NCI-H128 (cell line): ENCODE results near the gene RPS8.
"Not testable (repeated sequence)": the region's sequence is repeated elsewhere in the genome, so short reads cannot be mapped to it uniquely, and the experiment has no call there.

ENCODE experiments used
- DNase-seq: peaks from one replicate; lab custom pipeline; 2025; ENCODE audit not compliant: unreplicated experiment; lab: John Stamatoyannopoulos, UW

Gene RPS8

DNA sequence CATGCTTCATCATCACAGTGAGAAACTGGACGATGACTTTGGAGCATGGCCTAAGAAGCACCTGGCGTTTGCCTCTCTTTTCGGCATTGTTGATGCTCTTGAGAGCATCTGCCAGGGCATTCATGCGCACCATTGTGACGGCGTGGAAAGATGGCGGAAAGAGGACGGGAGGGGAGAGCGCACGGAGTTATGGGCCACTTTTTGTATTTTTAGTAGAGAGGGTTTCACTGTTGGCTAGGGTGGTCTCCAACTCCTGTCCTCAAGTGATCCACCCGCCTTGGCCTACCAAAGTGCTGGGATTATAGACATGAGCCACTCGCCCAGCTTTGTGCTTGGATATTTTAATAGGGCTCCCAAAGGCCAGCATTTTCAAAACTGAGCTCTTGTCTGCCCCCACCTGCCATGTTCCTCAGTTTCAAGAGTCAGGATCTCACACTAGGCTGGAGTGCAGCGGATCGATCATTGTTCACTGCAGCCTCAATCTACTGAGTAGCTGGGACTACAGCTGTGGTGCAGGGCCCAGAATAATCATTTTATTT, 5.3 kb downstream of the RPS8 start:
- no peak for DNase-seq

DNA sequence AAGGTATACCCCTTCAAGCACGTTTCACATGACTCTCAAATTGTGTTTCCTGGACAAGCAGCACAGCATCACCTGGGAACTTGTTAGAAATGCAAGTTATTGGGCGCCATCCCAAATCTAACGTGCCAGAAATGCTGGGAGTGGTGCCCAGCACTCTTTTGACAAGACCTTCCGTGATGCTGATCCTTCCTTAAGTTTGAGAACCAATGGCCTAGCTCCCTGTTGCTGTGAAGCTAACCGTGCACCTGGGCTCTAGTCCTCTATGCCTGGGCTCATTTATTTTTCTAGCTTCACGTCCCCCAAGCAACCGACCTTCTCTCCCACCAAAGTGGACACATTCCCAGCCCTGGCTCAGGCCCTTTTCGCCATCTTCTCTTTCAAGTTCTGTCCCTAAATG, 8.4 kb downstream of the RPS8 start:
- DNase-seq: no peak

DNA sequence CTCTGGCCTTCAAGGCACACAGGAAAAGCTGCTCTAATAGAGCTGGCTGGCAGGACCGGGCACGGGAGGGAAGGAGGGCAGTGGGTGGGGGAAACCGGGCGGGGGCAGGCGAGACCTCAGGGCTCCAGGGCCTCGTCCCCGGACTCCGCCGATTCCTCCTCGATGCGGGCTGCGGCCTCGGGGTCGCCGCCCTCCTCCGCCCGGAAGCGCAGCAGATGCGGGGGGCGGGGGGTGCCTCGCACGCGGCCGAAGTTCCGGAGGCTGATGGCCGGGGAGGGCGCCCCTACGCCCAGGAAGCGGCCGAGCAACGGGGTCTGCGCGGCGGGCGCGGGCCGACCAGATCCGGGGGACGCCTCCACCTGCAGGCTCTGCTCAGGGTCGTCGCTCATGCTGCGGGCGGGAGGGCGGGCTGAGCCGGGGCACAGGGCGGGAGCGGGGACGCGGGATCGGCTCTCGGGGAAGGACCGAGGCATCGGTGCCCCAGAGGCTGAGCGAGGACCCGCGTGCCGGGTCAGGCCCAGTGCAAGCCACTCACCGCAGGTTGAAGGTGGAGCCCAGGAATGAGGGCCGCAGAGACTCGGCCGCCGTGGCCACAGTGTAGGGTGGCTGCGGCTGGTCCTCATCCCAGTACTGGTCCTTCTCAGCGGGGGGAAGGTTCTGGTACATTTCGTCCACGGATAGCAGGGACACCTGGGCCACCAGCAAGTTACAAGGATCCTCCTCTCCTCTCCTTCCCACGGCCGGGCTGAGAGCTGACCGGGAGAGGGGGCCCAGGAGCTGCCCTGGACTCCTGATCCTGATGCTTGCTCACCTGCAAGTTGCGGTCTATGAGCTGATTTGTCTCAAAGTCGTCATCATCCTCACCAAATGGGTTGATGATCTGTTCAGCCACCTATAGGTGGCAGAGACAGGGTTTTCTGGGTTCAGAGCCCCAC, 9.0 kb downstream of the RPS8 start:
- DNase-seq: no peak

DNA sequence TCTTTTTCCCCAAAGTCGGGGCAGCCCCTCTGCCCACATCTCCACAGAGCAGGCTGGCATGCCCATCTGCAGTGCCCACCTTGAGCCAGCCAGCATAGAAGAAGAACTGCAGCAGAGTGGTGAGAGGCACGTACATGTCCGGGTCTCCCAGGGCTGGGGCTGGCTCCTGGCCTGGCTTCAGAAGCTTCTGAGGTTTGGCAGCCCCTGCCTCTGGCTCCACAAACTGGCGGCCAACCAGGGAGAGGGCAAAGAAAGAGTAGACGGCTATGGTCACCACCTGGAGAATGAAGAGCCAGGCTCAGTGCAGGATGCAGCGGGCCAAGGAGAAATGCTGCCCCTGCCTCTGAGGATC, 9.7 kb downstream of the RPS8 start:
- no peak for DNase-seq

DNA sequence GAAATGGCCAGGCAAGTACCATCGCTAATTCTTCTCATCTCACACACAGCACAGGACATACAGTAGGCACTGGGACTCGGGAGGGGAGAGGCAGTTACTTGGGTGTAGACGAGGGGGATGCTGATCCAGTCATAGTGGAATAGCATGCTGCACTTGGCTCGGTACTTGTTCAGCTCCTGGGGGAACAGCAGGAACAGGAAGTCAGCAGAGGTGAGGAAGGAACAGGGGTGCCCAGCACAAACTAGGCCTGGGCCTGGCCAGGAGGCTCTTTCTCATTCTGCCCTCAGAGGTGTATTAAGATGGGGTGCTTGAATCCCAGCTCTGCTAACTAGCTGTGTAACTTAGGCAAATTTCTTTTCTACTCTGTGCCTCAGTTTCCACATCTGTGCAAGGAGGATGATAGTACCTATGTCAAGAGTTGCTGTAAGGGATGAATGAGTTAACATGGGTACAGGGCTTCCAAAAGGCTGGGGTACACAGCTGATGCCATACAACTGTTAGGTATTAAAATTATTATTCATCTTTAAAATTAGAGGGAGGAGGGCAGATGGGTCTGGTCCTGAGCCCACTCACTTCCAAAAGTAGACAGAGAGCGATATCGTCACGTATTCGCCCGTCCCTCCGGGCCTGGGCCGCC, 10.3 kb downstream of the RPS8 start:
- DNase-seq: no peak

DNA sequence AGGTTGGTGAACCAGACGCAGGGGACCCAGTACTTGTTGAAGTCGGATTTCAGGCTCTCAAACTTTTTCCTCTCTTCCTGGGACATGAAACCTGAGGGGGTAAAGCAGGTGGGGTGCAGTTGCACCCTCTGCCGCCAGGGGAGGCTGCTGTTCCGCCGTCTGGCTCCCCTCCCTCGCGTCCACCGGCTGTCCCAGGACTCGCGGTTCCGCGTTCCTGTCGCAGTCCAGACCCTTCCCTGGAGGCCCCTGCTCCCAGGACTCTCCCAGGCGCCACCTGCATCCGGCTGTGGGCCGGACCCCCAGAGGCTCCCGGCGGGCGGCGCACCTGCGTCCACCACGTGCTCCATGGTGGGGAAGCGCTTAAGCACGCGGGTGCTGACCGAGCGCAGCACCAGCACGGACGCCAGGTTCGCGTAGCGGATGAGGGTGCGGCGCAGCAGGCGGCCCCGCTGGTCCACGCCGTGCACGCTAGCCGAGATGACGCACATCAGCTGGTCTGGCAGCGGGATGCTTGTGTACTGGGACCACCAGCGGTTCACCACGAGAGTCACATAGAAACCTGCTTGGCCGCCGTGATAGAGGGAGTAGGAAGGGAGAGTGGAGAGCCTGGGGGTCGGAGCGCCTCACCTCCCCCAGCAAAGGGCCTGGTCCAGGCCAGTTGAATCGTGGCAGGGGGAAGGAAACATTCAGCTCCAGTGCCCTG, 10.9 kb downstream of the RPS8 start:
- no peak for DNase-seq

DNA sequence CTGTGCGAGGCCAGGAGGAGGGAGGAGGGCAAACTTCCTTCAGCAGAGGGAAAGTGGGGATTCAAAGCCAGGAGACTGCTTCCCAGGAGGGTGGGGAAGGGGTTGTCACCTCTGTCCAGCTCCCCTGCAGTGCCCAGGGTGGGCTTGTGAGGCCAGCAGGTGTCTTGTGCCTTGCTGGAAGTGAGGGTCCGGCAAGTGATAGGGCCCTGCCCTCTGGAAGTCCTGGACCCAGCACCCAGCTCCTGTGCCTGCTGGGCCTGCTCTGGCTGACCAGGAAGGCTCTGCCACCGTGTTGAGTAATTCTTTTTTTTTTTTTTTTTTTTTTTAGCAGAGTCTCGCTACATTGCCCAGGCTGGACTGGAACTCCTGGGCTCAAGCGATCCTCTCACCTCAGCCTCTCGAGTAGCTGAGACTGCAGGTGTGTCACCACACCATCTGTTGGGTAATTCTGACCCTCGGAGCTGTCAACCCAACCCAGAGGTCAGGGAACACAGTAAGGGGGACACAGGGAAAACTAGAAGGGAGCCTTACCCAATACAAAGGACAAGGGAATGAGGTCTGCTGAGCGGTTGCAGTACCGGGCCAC, 11.6 kb downstream of the RPS8 start:
- no peak for DNase-seq

DNA sequence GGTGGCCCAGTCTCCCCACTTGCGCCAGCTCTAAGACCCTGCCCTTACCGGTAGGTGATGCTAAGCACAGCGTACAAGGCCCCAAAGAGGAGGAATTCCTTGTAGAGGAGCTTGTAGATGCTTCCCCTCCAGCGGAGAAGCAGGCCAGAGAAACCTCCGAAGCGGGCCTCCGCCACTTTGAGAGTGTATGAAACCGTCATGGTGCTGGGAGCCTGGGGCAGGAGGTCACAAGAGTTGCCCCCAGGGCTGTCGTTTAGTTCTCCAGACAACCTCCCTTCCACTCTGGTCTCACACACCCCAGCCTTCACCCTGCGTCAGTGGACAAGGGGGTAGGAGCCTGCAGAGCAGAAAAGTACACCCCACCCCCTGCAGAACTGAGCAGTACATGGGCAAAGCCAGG, 12.2 kb downstream of the RPS8 start:
- DNase-seq: no peak

DNA sequence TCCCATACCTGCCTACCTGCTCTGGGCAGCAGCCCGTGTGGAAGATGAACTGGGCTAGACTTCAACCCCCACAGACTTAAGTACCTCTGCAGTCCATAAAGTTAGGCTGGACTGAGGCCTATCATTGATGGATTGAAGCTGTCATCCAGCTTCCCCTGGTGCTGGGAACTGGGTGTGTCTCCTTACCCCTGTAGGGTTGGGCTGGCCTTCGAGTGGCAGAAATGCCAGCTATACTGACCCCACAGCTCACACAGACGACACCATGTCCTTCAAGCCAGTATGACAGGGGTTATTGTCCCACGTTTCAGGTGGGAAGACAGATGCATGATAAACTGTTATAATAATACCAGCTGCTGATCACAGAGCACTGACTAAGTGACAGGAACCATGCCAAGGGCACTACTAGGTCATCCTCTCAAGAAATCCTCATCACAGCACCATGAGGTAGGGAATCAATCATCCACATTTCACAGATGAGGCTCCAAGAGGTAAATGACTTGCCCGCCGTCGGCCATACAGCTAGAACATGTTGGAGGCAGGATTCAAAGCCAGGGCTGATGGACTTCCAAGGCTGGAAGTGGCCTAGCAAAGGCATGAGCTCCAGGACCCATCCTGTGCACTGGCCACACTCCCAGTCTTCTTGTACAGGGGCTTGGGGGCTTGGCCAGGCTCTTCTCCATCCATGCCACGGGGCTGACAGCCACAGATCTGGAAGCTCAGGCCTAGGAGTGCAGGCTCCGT, 12.9 kb downstream of the RPS8 start, which contains the start of gene BEST4:
Gene BEST4, minus strand, starts transcription at position 51 of the 741 bp plus-strand sequence. CDS start 465 bp downstream, outside the sequence.
- no peak for DNase-seq

DNA sequence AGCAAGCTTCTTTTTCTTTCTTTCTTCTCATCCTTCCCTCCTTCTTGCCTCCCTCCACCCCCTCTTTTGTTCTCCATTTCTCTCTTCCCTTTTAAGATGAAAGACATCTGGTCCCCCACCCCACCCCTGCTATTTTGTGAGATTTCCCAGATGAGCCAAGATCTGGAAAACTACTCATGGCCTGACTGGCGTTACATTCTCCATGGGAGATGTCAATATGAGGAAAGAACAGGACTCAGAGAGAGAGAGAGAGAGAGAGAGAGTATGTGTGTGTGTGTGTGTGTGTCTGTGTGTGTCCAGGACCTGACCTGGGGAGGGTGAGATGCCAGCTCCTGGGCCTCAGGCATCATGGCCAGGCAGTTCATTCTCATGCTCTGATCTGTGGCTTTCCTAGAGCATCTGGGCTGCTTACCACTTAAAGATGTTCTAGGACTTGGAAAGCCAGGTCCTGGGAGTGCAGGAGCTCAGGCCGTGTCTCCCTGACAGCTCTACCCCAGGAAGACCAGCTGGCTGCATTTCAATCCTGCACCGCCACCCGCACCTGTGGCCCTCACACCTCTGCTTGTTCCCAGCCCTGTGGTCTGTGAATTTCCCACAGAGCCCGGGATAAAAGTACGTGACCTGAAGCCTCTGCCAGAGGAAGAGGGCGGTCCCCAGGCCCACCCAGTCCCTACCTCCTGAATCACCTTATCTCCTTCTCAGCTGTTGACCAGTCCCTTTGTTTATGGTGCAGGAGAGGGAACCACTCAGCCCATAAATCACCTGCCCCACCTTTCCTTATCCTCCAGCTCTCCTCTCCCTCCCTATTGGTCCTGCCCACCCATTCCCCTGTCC, 15.8 kb downstream of the RPS8 start:
- DNase-seq: no peak

DNA sequence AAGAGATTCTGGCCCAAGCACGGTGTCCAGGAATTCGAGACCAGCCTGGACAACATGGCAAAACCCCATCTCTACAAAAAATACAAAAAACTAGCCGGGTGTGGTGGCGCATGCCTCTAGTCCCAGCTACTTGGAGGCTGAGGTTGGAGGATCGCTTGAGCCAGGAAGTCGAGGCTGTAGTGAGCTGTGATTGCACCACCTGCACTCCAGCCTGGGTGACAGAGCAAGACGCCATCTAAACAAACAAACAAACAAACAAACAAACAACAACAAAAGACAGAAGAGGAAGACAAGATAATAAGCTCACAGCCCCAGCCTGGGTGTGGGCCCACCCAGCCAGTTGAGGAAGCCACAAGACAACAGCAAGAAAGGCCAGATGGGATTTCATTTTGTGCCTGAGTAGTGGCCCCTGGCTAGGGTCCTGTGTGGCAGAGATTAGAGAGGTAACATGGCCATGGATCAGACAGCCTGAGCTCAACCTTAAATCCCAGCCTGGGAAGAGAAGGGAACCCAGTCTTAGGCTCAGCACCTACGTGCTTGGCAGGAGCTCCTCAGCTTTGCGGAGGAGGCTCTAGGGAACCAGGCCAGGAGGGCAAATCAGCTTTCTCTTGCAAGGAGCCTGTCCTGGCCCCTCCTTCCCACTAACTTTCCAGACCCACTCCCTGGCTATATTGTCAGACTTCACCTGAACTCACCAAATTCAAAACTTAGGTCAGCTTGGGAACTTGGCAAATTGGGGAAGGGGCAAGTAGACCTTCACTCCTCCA, 17.6 kb downstream of the RPS8 start:
- no peak for DNase-seq

DNA sequence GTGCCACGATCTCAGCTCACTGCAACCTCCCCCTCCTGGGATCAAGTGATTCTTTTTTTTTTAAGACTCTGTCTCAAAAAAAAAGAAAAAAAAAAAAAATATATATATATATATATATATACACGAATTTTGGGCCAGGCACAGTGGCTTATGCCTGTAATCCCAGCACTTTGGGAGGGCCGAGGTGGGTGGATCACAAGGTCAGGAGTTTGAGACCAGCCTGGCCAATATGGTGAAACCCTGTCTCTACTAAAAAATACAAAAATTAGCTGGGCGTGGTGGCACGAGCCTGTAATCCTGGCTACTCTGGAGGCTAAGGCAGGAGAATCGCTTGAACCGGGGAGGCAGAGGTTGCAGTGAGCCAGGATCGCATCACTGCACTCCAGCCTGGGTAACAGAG, 22.5 kb downstream of the RPS8 start:
- DNase-seq: not testable (repeated sequence)

DNA sequence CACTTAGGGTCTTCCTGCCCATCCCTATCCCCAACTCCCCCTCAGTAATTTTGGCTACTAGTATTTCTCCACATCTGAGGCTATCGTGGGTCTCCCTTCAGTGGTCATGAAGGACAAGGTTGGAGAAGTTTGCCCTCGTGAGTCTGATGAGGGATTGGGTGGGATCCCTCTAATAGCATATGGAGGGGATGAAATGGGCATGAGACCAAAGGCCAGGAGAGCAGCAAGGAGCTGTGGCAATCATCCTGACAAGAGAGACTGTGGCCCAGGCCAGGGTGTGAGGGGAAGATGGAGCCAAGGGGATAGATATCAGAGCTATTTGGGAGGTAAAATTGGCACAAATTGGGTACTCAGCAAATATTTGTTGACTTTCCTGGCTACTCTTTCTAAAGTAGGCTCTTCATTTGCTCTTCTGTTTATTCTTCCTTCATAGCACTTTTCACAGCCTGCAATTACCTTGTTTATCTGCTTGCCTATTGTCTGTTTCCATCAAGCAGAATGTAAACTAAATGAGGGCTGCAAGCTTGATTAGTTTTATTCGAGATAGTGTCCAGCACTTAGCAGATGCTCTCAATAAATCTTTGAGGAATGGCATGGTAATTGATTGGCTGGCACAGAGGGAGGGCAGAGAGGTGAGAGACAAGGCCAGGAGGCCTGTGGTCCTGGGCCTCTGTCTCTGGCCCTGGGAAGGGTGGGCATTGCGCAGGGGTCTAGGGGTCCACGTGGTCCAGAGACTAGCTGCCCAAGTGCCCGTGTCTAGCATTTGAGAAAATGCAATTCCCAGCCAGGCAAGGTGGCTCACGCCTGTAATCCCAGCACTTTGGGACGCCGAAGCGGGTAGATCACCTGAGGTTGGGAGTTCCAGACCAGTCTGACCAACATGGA, 23.4 kb downstream of the RPS8 start:
- DNase-seq: no peak

DNA sequence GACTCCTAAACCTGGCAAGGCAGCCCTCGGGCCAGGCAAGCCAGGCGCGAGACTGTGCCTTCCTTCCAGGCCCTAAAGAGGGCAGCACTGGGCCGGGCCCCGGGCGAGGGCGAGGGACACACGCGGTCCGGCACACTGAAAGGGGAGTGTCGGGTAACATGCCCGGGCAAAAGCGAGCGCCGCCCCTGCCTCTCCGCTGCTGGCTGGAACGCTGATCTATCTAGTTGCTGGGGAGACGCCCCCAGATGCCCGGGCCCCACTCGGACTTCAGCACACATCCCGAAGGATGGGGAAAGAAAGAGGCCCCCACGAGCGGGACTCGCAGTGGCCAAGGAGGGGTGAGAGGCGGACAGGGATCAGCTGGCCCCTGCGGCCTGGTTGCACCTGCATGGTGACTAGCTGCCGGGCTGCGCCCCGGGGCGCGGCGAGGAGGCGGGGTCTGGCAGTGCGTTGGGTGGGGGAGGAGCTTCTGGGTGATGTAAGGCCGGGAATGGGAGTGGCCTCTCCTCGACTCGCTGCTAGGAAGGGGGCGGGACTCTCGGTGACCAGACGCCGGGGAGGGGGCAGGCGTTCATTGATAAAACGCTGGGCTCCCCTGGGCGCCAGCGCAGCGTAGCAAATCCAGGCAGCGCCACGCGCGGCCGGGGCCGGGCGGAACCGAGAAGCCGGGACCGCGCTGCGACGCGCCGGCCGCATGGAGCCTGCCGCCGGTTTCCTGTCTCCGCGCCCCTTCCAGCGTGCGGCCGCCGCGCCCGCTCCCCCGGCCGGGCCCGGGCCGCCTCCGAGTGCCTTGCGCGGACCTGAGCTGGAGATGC, 24.6 kb downstream of the RPS8 start, which contains the start of gene PLK3:
Gene PLK3, plus strand, starts transcription at position 608 of the 815 bp plus-strand sequence. Its CDS starts 87 bp downstream, at position 695.
- peak; percentile 98 for DNase-seq

DNA sequence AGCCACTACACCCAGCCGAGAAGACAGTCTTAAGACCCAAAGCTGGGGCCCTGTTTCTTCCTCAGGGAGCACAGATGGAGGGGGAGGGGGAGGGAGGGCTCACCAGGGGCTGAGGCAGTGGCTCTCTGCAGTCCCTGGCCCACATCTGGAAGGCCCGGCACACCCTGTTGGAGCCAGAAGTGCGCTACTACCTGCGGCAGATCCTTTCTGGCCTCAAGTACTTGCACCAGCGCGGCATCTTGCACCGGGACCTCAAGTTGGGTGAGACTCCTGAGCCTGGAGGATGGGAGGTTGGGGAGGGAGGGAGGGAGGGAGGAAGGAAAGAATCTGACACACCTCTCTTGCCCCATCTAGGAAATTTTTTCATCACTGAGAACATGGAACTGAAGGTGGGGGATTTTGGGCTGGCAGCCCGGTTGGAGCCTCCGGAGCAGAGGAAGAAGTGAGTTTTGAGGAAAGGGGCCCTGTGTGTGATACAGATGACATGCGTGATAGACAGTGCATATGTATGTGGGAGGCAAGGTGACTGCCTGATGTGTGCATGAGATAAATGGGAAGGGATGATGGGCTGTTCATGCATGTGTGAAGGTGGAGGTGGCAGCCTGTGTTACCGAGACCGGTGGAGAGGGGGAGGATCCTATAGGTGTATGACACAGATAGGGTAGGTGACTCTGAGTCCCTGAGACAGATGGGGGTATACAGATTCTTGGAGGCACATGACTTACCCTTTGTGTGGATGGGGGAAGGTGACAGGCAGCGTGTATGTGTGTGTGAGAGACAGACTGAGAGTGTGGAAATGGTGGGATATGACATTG, 26.4 kb downstream of the RPS8 start:
- DNase-seq: no peak
